Esophagus muscularis mucosa (tissue), 4 donors: ENCODE data around the gene EFR3B.

ENCODE experiments used
- EP300 ChIP-seq: sonication (generic); formaldehyde crosslinking; IDR thresholded peaks from one replicate; pipeline ENCODE4 v1.6.1; 2017; ENCODE audit warnings: antibody characterized with exemption
- POLR2A ChIP-seq: fragments of 450-650 bp; IDR thresholded peaks from one replicate; pipeline ENCODE4 v1.6.1; 2017; ENCODE audit warnings: antibody characterized with exemption, moderate library complexity, mild to moderate bottlenecking, low read depth
- POLR2AphosphoS5 ChIP-seq, 2 donors: sonication (generic); formaldehyde crosslinking; IDR thresholded peaks; one replicate each; pipeline ENCODE4 v1.6.1; 2017; ENCODE audit warnings: antibody characterized with exemption in 2 of 2
- TF ChIP-seq, protein P1 (sequence below), 3 experiments: fragments of 200-600 bp in 2 of 3; fragments of 450-650 bp in 1 of 3; sonication (generic) in 2 of 3; IDR thresholded peaks; one replicate each; pipeline ENCODE4 v1.5.1; 2017 to 2019; ENCODE audit warnings: antibody characterized with exemption in 3 of 3, mild to moderate bottlenecking in 2 of 3, moderate library complexity in 1 of 3

GRCh38 chr2:25077789-25078169 is 35.9 kb downstream of the EFR3B start:
- TF ChIP-seq, protein P1, sequence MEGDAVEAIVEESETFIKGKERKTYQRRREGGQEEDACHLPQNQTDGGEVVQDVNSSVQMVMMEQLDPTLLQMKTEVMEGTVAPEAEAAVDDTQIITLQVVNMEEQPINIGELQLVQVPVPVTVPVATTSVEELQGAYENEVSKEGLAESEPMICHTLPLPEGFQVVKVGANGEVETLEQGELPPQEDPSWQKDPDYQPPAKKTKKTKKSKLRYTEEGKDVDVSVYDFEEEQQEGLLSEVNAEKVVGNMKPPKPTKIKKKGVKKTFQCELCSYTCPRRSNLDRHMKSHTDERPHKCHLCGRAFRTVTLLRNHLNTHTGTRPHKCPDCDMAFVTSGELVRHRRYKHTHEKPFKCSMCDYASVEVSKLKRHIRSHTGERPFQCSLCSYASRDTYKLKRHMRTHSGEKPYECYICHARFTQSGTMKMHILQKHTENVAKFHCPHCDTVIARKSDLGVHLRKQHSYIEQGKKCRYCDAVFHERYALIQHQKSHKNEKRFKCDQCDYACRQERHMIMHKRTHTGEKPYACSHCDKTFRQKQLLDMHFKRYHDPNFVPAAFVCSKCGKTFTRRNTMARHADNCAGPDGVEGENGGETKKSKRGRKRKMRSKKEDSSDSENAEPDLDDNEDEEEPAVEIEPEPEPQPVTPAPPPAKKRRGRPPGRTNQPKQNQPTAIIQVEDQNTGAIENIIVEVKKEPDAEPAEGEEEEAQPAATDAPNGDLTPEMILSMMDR (IDR thresholded peaks at IDR 0.05), result no peak
- TF ChIP-seq POLR2AphosphoS5 (IDR thresholded peaks at IDR 0.05) (no peak), EP300 (no peak), POLR2A (no peak)
